ENCODE results near the gene ENTREP3.
A peak's percentile ranks its signal among the peaks of the same experiment; 100 is the strongest.

ENTREP3 gene

GRCh38 chr1:155277902-155278688 lies 22.8 kb upstream of the ENTREP3 start:
- peak; percentile 80 for DNase-seq (ENCODE audit: low spot score)
- TF ChIP-seq CTCF (IDR thresholded peaks at IDR 0.05; ENCODE audit: extremely low read depth, missing control alignments), result no peak

GRCh38 chr1:155277070-155277901 lies 22.0 kb upstream of the ENTREP3 start, which contains the start of gene HCN3:
HCN3 (plus strand) TSS chr1:155277463; CDS start chr1:155277591, 128 bp downstream.
- DNase-seq (ENCODE audit: low spot score), result peak; percentile 99
- TF ChIP-seq CTCF (IDR thresholded peaks at IDR 0.05; ENCODE audit: extremely low read depth, missing control alignments), result peak; percentile 41

- TF ChIP-seq CTCF (IDR thresholded peaks at IDR 0.05; ENCODE audit: extremely low read depth, missing control alignments), result no peak
- peak; percentile 98 for DNase-seq (ENCODE audit: low spot score)
Measured at GRCh38 chr1:155273343-155274245, 18.3 kb upstream of the ENTREP3 start, which contains the start of gene CLK2. CLK2 (minus strand) TSS chr1:155273504; CDS start chr1:155270977, 2,527 bp downstream.

- TF ChIP-seq CTCF (IDR thresholded peaks at IDR 0.05; ENCODE audit: extremely low read depth, missing control alignments), result no peak
- DNase-seq (ENCODE audit: low spot score), result no peak
Measured at GRCh38 chr1:155272466-155273342, 17.4 kb upstream of the ENTREP3 start.

- TF ChIP-seq CTCF (IDR thresholded peaks at IDR 0.05; ENCODE audit: extremely low read depth, missing control alignments), result no peak
- DNase-seq (ENCODE audit: low spot score), result no peak
Measured at GRCh38 chr1:155269381-155269780, 14.1 kb upstream of the ENTREP3 start.

- TF ChIP-seq CTCF (IDR thresholded peaks at IDR 0.05; ENCODE audit: extremely low read depth, missing control alignments), result no peak
- no peak for DNase-seq (ENCODE audit: low spot score)
Measured at GRCh38 chr1:155268630-155269029, 13.3 kb upstream of the ENTREP3 start.
